ENCODE measurements around the gene CDH4. TPM values are rescaled to one million over a fixed set of nuclear protein-coding genes. Genes with fewer than 3 reads are reported as not detected.

Gene CDH4
- total and polyA plus RNA-seq, 2 donors from 2014 or later: 1.1 TPM; not detected in 1

GRCh38 chr20:61413752-61414151, 161.7 kb downstream of the CDH4 start:
- TF ChIP-seq, protein P1, sequence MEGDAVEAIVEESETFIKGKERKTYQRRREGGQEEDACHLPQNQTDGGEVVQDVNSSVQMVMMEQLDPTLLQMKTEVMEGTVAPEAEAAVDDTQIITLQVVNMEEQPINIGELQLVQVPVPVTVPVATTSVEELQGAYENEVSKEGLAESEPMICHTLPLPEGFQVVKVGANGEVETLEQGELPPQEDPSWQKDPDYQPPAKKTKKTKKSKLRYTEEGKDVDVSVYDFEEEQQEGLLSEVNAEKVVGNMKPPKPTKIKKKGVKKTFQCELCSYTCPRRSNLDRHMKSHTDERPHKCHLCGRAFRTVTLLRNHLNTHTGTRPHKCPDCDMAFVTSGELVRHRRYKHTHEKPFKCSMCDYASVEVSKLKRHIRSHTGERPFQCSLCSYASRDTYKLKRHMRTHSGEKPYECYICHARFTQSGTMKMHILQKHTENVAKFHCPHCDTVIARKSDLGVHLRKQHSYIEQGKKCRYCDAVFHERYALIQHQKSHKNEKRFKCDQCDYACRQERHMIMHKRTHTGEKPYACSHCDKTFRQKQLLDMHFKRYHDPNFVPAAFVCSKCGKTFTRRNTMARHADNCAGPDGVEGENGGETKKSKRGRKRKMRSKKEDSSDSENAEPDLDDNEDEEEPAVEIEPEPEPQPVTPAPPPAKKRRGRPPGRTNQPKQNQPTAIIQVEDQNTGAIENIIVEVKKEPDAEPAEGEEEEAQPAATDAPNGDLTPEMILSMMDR (IDR thresholded peaks at IDR 0.05; ENCODE audit: borderline replicate concordance, extremely low read depth, insufficient read depth): no peak
- DNase-seq: peak in 1 of 5 donors; percentile 7
- FAIRE-seq: no peak
- Histone ChIP-seq H3K27me3 (ENCODE audit: control insufficient read depth, insufficient read depth, low read length) (no peaks in the 10 kb centered on the region), H3K4me1 (ENCODE audit: control insufficient read depth in 2 of 3, insufficient read depth in 2 of 3, low read depth in 1 of 3, low read length in 3 of 3) (no peaks in the 10 kb centered on the region), H3K4me3 (ENCODE audit: low read length in 3 of 3) (no peak overlapping the region), H3K9ac (ENCODE audit: low read length in 3 of 3) (no peak overlapping the region), H3K9me3 (ENCODE audit: control insufficient read depth in 2 of 3, insufficient read depth in 1 of 3, low read length in 3 of 3) (no peaks in the 10 kb centered on the region), H3K27ac (ENCODE audit: low read depth in 2 of 2, low read length in 2 of 2) (no peak overlapping the region), H3K36me3 (ENCODE audit: control insufficient read depth in 2 of 3, insufficient read depth in 3 of 3, low read length in 3 of 3) (no peaks in the 10 kb centered on the region)
- intact Hi-C loops (cut with DNase I): no loop called here

DNA sequence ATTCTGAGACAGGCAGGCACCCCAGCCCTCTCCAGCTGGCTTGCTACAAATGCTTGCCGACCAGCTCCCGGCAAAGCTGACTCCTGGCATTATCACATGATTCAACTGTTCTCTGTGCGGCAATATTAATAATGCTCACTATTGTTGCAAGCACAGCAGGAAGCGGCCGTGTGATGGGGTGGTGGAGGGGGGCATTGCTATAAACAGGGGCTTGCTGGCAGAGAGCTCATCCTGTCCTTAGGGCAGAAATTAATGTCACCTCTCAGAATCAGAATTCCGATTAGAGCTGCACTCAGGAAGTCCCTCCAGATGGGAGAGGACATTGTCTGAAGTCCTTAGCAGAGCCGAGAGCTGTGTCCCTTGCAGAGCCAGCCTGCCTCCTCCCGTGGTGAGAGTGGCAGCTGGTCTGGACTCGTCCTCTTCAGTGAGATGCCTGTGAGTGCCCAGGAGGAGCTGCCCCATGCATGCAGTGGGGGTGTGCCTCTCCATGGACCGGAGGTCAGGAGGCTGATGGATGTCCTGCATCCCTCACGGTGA, 162.5 kb downstream of the CDH4 start:
- no peaks in the 10 kb centered on the region for H3K9me3 ChIP-seq (ENCODE audit: control insufficient read depth in 2 of 3, insufficient read depth in 1 of 3, low read length in 3 of 3)
- TF ChIP-seq, protein P1 (IDR thresholded peaks at IDR 0.05; ENCODE audit: borderline replicate concordance, extremely low read depth, insufficient read depth): no peak
- H3K27me3 ChIP-seq (ENCODE audit: control insufficient read depth, insufficient read depth, low read length): no peaks in the 10 kb centered on the region
- H3K4me1 ChIP-seq (ENCODE audit: control insufficient read depth in 2 of 3, insufficient read depth in 2 of 3, low read depth in 1 of 3, low read length in 3 of 3): no peaks in the 10 kb centered on the region
- peak in 1 of 5 donors; percentile 39 for DNase-seq
- intact Hi-C loops (cut with DNase I): no loop called here
- H3K4me3 ChIP-seq (ENCODE audit: low read length in 3 of 3): no peak overlapping the region
- FAIRE-seq: no peak
- no peak overlapping the region for H3K27ac ChIP-seq (ENCODE audit: low read depth in 2 of 2, low read length in 2 of 2)
- H3K9ac ChIP-seq (ENCODE audit: low read length in 3 of 3): no peak overlapping the region
- H3K36me3 ChIP-seq (ENCODE audit: control insufficient read depth in 2 of 3, insufficient read depth in 3 of 3, low read length in 3 of 3): no peaks in the 10 kb centered on the region

DNA sequence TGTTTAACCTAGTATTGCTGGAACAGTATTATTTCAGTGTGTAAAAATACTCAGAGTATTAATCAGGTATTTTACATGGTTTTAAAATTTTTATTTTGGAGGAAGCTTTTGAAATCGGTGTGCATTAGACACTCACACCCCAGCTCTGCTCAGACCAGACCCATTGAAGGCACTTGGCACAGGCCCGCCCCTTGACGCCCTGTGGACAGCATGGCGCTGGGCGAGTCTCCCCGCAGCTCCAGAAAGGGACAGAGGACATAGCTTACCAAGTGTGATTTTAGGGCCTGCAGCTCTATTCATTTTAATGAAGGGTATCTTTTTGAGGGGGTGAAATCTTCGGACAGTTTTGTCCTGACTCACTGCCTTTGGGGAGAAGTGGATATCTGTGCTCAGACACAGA, 164.5 kb downstream of the CDH4 start:
- Histone ChIP-seq H3K9me3 (ENCODE audit: control insufficient read depth in 2 of 3, insufficient read depth in 1 of 3, low read length in 3 of 3) (no peaks in the 10 kb centered on the region), H3K4me1 (ENCODE audit: control insufficient read depth in 2 of 3, insufficient read depth in 2 of 3, low read depth in 1 of 3, low read length in 3 of 3) (no peaks in the 10 kb centered on the region), H3K4me3 (ENCODE audit: low read length in 3 of 3) (no peak overlapping the region), H3K36me3 (ENCODE audit: control insufficient read depth in 2 of 3, insufficient read depth in 3 of 3, low read length in 3 of 3) (no peaks in the 10 kb centered on the region), H3K9ac (ENCODE audit: low read length in 3 of 3) (no peak overlapping the region), H3K27me3 (ENCODE audit: control insufficient read depth, insufficient read depth, low read length) (no peaks in the 10 kb centered on the region), H3K27ac (ENCODE audit: low read depth in 2 of 2, low read length in 2 of 2) (no peak overlapping the region)
- TF ChIP-seq, protein P1 (IDR thresholded peaks at IDR 0.05; ENCODE audit: borderline replicate concordance, extremely low read depth, insufficient read depth): no peak
- peak in 1 of 5 donors; percentile 42 for DNase-seq
- no peak for FAIRE-seq
- intact Hi-C loops (cut with DNase I): no loop called here

Measured in kidney (tissue), 14 donors.